ENCODE data around the gene CNKSR3.

DNA sequence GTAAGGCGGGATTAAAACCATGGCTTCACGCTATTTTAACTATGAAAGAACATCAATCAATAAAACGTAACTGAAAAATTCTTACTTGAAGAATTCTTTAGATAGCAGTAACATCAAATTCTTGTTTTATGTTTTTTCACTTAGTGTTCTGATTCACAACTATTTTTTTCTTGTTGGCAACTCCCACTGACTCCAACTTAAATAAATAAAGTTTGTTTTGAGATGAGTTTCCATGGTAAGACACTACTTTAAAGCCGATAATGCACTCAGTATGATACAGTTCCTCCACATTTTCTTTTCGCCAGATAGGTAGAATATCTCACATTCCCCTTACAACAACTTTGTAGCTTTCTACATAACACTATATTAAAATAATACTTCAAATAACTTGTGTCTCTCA lies 33.1 kb upstream of the CNKSR3 start:
- TF ChIP-seq CTCF (IDR thresholded peaks at IDR 0.05) (no peak), POLR2A (IDR thresholded peaks at IDR 0.05) (no peak)

Data from uterus (tissue), 2 donors.